Hematopoietic multipotent progenitor cell treated with erythropoietin and hydrocortisone succinate and interleukin-3 and kit ligand, for 17 days (in vitro differentiated cells): ENCODE measurements around the gene MAP7D1.
"Not testable (repeated sequence)": the region's sequence is repeated elsewhere in the genome, so short reads cannot be mapped to it uniquely, and the experiment has no call there.

Experiments
- DNase-seq: peaks from one replicate; pipeline ENCODE4 v3.0.0-alpha.2; 2015; ENCODE audit warnings: low spot score

The MAP7D1 gene

DNA sequence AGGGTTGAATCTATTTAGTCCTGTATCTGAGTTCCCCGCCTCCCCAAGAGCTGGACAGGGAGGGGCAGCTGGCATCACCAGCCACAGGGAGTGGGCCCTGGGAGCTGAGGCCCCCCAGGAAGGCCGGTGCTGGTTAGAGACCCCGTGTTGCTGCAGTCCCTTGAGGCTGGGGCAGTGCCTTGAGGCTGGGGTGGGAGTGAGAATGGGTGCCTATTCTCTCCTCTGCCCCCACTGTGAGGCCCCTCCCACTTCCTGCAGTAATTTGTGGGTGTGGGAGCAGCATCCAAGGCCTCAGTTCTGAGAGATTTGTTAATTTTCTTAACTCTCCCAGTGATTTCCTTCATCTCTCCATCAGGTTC is 4.1 kb upstream of the MAP7D1 start:
- DNase-seq = no peak

DNA sequence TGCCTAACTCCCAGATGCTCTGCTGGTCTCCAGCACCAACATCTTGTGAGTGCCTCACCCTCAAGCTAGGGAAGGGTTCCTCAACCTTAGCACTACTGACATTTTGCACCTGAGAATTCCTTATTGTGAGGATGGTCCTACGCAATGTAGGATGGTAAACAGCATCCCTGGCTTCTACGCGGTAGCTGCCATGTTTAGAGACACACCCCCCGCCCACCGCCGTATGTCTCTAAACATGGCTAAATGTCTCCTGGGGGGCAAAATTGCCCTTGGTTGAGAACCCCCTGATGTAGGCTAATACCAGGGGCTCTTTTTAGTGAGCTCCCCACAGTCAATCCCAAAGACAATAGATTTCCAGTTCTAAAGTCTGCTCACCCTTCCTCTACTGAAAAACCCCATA is 2.5 kb upstream of the MAP7D1 start:
- DNase-seq = no peak

- no peak for DNase-seq
Measured at GRCh38 chr1:36154335-36154734, 1.6 kb upstream of the MAP7D1 start.

- DNase-seq = peak; percentile 21
Measured at GRCh38 chr1:36154765-36155407, 1.1 kb upstream of the MAP7D1 start.

DNA sequence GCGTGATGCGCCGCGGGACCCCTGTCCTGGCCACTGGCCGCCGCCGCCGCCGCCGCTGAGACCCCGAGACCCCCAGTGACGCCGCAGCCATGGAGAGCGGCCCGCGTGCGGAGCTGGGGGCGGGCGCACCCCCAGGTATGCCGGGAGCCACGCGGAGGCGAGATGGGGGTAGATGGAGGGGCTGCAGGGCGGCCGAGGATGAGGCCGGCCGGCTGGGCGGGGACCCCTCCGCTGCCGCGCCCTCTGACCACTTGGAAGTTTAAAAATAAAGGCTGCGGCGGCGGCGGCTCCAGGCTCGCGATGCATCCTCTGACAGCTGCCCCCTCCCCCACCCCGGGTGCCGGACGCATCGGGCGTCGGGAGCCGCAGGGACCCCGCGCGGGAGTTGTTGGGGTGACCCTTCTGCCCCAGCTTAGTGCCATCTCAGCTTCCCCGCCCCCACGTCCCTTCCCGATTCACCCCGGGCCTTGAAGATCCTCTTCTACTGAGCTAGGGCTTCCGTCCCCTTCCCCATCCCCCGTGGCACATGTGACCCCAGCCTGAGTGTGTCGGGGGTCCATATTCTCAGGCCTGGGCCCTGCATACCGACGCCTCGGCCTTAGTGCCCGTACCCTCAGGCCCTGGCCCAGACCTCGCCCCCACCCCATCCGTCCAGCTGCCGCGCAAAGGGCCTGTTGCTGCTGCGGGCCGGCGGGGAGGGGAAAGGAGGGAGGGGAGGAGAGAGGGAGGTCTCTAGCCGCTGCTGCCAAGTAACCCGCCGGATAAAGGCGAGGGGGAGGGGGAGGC is 562 bp downstream of the MAP7D1 start:
- peak; percentile 18 for DNase-seq

GRCh38 chr1:36157115-36157903 is 1.3 kb downstream of the MAP7D1 start:
- no peak for DNase-seq

DNA sequence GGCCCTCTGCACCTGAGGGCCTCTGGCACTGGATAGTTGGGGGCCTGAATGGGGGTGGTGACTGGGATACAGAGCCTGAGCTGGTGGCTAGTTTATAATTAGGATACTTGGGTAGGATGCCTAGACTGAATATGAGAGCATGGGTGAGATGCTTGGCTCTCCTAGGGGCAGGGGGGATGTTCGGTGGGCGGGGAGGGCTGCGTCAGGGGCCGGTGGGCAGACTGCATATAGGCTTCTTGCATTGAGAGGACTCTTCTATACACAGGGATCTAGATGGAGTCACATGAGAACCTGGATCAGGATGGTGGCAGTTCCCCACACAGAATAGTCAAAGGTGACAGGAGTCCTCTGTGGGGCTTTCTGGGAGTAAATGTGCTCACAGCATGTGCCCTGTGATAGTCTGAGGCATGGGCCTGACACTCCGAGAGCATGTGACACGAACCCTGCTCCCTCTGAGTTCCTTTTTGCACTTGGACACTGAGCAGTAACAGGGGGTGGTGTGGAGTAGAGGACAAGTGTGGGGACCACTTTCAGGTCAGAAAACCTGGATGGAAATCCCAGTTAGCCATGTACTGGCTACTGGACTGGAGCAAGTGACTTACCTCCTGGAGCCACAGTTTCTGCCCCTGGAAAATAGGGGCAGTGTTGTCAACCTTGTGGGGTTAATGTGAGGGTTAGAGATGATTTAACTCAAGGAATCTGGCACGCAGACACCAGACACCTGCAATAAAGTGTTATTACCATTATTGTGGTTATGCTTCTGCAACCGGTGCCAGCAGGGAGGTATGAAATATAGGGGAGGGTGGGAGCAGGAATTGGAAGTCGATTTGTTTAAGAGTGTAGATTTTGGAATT is 2.2 kb downstream of the MAP7D1 start:
- DNase-seq = no peak

- not testable (repeated sequence) for DNase-seq
Measured at GRCh38 chr1:36158827-36159252, 2.9 kb downstream of the MAP7D1 start.

DNA sequence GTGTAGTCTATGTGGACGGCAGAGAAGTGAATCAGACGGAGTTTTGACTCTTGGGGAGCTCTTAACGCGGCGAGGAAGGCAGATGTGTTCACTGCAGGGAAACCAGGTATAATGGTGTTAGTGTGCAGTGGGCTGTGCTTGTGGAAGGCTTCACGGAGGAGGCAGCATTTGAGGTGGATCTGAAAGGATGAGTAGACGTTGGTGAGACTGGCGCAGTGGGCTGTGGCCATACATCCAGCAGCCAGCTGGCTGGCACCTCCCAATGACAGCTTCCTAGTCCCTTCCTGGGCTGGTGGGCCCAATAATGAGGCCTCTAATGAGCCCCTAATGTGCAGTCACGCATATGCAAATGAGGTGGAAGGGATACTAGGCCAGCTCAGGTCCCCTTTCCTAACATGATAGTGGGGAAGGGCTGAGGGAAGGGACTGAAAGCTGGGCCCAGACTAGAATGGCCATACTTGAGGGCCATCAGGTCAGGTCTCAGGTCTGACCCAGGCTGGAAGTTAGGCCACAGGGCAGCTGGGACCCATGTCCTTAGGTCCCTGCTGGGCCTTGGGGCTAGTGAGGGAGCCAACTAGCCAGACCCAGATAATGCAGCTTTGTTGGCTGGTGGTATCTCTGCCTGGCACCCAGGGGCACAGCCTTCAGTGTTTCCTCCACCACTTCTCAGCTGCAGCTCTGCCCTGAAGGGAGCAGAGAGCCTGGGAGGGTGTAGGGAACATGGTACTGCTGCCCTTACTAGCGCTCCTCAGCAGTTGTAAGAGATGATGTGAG is 3.8 kb downstream of the MAP7D1 start:
- DNase-seq = no peak

DNA sequence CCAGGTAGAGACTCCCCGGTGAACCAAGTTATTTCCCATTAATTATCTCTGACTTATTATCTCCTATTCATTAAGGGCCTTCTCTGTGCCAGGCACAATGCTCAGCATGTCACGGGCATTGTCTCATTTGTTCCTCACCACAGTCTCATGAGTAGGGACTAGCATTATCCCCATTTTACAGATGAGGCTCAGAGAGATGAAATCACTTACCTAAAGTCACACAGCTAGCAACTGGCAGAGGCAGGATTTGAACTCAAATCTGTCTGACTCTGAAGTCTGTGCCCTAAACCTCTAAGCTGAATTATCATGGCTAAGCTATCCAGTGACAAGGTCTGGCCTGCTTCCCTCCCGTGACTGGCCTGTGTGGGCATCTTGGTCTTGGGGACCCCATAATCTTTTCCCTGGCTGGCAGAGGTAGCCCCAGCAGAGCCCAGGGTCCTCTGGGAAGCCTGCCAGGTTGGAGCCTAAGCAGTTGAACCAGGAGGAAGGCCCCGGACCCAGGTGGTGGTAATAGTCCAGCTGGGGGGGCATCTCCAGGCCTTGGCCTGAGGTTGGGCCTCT is 4.5 kb downstream of the MAP7D1 start:
- DNase-seq = no peak

GRCh38 chr1:36160949-36161485 is 5.1 kb downstream of the MAP7D1 start:
- peak; percentile 59 for DNase-seq

DNA sequence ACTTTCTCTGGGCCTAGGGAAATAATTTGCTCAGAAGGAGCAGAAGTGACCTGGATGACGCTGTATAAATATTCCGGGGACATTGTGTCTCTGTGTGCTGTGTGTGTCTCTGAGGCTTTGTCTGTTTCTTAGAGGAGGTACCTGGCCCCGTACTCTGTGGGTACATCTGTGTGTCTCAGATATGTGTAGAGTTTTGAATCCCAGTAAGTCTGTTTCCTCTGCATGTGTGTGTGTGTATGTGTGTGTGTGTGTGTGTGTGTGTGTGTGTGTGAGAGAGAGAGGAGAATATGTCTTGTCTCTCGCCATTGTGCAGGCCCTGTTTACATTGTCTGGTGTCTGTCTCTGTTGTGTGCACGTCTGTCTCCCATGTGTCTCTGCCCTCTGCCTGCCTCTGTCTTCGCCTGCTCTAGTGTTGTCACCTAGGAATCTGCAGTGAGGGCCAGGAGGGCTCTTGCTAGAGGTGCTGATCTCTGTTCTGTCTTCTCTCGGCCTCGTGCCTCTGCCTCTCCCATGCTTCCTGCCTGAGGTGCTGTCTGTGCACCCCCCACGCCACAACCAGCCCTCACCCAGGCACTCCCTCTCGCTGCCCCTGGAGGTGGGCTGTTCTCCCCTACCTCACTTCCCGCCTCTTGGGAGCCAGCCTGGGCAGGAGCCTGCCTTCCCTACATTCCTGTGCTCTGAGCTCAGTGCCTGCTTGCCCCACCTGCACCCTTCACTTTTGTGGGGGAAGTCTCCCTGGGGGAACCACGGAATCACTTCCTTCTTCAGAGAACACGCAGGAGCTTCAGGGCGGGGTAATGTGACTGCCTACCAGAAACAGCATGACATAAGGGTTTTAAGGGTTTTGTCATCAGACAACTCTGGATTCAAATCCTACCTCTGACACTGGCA is 5.9 kb downstream of the MAP7D1 start:
- DNase-seq = no peak

DNA sequence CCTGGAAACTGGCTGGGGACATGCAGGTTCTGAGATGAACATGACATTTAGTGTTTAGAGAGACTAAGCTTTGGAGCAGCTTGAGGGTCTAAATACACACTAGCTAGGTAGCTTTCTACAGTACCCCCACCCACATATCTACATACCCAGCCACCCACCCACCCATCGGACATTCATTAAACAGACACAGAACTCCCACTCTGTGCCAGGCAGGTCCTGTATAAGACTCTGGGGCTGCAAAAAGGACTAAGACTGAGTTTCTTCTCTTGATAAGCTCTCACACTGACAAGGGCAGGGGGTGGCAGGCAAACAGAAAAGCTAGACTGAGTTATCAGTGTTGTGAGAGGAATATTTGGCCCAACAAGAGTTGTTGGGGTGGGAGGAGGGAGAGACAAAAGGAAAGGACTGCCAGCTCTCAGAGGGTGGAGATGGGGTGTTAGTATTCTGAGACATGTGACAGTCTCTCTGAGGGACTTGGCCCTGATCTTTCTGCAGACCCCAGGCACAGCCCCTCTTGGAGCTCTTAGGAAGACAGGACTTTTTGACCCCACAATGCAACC is 6.8 kb downstream of the MAP7D1 start:
- DNase-seq = no peak

DNA sequence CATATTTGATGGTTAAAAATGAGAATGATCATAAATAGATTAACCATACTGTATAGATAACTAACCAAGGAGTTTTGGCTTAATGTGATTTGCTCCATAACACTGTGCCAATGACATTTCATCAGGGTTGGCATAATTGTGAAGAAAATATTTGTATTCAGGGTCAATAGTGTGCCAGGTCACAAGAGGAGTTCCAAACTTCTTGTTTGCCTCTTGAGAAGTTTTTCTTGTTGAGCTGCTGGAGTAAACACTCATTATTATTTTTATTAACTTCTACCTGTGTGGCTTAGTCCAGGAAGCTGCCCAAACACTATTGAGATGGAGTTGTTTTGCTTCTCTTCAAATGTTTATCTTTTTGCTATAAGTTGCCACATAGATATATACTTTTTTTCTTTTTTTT is 7.5 kb downstream of the MAP7D1 start:
- DNase-seq = no peak

DNA sequence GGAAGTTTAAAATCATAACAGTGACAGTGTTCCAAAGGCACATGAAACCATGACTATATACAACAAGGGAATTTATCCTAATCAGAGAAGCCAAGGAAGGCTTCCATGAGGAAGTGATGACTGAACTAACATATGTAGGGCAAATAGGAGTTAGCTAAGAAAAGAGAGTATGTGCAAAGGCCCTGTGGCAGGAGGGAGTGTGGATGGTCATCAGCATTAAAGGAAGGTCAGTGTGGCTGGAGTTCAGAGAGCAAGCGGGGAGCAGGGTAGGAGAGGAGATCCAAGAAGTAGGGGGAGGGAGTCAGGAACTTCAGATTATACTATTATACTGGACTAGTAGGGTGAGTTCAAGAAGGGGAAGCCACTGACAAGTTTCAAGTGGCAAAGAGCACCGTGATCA is 8.4 kb downstream of the MAP7D1 start:
- DNase-seq = no peak

DNA sequence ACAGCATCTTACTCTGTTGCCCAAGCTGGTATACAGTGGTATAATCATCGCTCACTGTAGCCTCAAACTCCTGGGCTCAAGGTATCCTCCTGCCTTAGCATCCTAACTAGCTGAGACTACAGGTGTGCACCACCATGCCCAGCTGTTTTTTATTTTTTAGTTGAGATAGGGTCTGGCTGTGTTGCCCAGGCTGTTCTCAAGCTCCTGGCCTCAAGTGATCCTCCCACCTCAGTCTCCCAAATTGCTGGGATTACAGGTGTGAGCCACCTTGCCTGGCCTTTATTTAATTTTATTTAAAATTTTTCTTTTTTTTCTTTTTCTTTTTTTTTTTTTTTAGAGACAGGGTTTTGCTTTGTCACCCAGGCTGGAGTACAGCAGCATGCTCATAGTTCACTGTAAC is 9.2 kb downstream of the MAP7D1 start:
- no peak for DNase-seq

DNA sequence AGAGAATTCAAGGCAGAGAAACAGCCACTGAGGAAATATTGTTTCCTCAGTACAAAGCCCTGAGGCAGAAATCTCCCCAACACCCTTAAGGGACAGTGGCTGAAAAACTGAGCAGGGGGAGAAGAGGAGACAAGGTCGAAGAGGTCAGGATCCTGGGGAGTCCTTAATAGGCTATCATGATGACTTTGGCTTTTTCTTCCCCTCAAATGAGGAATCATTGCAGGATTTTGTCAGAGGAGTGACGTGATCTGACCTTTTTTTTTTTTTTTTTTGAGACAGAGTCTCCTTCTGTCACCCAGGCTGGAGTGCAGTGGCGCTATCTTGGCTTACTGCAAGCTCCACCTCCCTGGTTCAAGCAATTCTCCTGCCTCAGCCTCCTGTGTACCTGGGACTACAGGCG is 10.2 kb downstream of the MAP7D1 start:
- no peak for DNase-seq

- no peak for DNase-seq
Measured at GRCh38 chr1:36166938-36167905, 11.3 kb downstream of the MAP7D1 start.
